Endothelial cell of umbilical vein (primary cell): ENCODE data around the gene KRTAP4-8.

Experiments used
- CTCF ChIP-seq, 2 donors: IDR thresholded peaks; 1 replicate in 1 of 2; 2 replicates in 1 of 2; pipeline ENCODE4 v1.5.1; 2011; ENCODE audit warnings: low read length in 2 of 2, mild to moderate bottlenecking in 2 of 2, moderate library complexity in 2 of 2, control low read depth in 1 of 2, inconsistent platforms in 1 of 2, low read depth in 1 of 2; ENCODE audit not compliant: insufficient read depth in 1 of 2; ENCODE audit errors: extremely low read depth in 1 of 2
- EZH2 ChIP-seq: IDR thresholded peaks from 2 replicates; pipeline ENCODE4 v1.6.1; 2012; ENCODE audit warnings: borderline replicate concordance, low read depth, mild to moderate bottlenecking, moderate library complexity, low read length, inconsistent platforms; ENCODE audit not compliant: severe bottlenecking
- FOS ChIP-seq: IDR thresholded peaks from 2 replicates; pipeline ENCODE4 v1.6.1; 2011; ENCODE audit warnings: mild to moderate bottlenecking, low read length, moderate library complexity, borderline replicate concordance; ENCODE audit not compliant: insufficient read depth
- GATA2 ChIP-seq: IDR thresholded peaks from 2 replicates; pipeline ENCODE4 v1.7.0; 2011; ENCODE audit warnings: low read depth, mild to moderate bottlenecking, moderate library complexity, mixed read lengths, low read length; ENCODE audit not compliant: insufficient read length, insufficient read depth
- MAX ChIP-seq: IDR thresholded peaks from 2 replicates; pipeline ENCODE4 v1.6.1; 2011; ENCODE audit not compliant: insufficient read depth, insufficient read length
- MYC ChIP-seq: IDR thresholded peaks from one replicate; pipeline ENCODE4 v1.6.1; 2011; ENCODE audit warnings: mild to moderate bottlenecking, low read depth, low read length
- POLR2A ChIP-seq: IDR thresholded peaks from 2 replicates; pipeline ENCODE4 v1.6.1; 2012; ENCODE audit warnings: low read depth, mild to moderate bottlenecking, control low read depth, low read length
- POLR2AphosphoS5 ChIP-seq: IDR thresholded peaks from 2 replicates; pipeline ENCODE4 v1.6.1; 2012; ENCODE audit warnings: low read depth, mild to moderate bottlenecking, control low read depth, low read length, moderate library complexity; ENCODE audit not compliant: insufficient read depth

- no peak for TF ChIP-seq MAX
- TF ChIP-seq CTCF (IDR thresholded peaks at IDR 0.05; ENCODE audit: extremely low read depth in 1 of 2, insufficient read depth in 1 of 2, low read depth in 1 of 2, low read length in 2 of 2), result no peak
- no peak for TF ChIP-seq MYC
- TF ChIP-seq POLR2AphosphoS5, result no peak
- no peak for TF ChIP-seq POLR2A
- TF ChIP-seq GATA2, result no peak
- TF ChIP-seq FOS, result no peak
- no peak for TF ChIP-seq EZH2
Measured at GRCh38 chr17:41061964-41062363, 36.0 kb downstream of the KRTAP4-8 start.
